DOHH2 (cell line): Measurements from ENCODE around the gene CFAP77.

ENCODE experiments used
- H3F3A ChIP-seq: fragments of 200-600 bp; sonication (generic), shearing (Covaris generic); 2 replicates; pipeline ENCODE4 v1.6.0; 2016; ENCODE audit warnings: antibody characterized with exemption, mild to moderate bottlenecking; ENCODE audit not compliant: control insufficient read depth, insufficient read depth
- H3K27ac ChIP-seq: fragments of 200-600 bp; sonication (generic); 2 replicates; pipeline ENCODE4 v1.5.1; 2014; ENCODE audit warnings: low read depth, mild to moderate bottlenecking, low read length, moderate library complexity
- H3K27me3 ChIP-seq: fragments of 200-600 bp; sonication (generic); 2 replicates; pipeline ENCODE4 v1.6.1; 2014; ENCODE audit warnings: mild to moderate bottlenecking, low read length, mixed read lengths; ENCODE audit not compliant: control insufficient read depth
- H3K36me3 ChIP-seq: fragments of 200-600 bp; sonication (generic); 2 replicates; pipeline ENCODE4 v1.6.1; 2014; ENCODE audit warnings: mild to moderate bottlenecking, low read length, moderate library complexity, mixed read lengths; ENCODE audit not compliant: control insufficient read depth
- H3K4me1 ChIP-seq: fragments of 200-600 bp; sonication (generic); 2 replicates; pipeline ENCODE4 v1.6.1; 2014; ENCODE audit warnings: mild to moderate bottlenecking, low read length, mixed read lengths; ENCODE audit not compliant: control insufficient read depth
- H3K4me2 ChIP-seq: fragments of 200-600 bp; sonication (generic); 2 replicates; pipeline ENCODE4 v1.6.0; 2014; ENCODE audit warnings: mild to moderate bottlenecking, low read length, moderate library complexity
- H3K4me3 ChIP-seq: fragments of 200-600 bp; sonication (generic); 2 replicates; pipeline ENCODE4 v1.5.1; 2014; ENCODE audit warnings: mild to moderate bottlenecking, low read length, mixed read lengths
- H3K79me2 ChIP-seq: fragments of 200-600 bp; sonication (generic); 2 replicates; pipeline ENCODE4 v1.6.1; 2014; ENCODE audit warnings: mild to moderate bottlenecking, low read length, mixed read lengths; ENCODE audit not compliant: control insufficient read depth
- H3K9me2 ChIP-seq: fragments of 200-600 bp; sonication (generic); replicated peaks from 2 replicates; pipeline ENCODE4 v1.6.1; 2014; ENCODE audit warnings: mild to moderate bottlenecking, low read length, mixed read lengths; ENCODE audit not compliant: control insufficient read depth
- H3K9me3 ChIP-seq: fragments of 200-600 bp; sonication (generic); 2 replicates; pipeline ENCODE4 v1.6.1; 2014; ENCODE audit warnings: antibody characterized with exemption, low read length, mixed read lengths; ENCODE audit not compliant: control insufficient read depth, insufficient read depth
- H4K20me1 ChIP-seq: fragments of 200-600 bp; sonication (generic); 2 replicates; pipeline ENCODE4 v1.6.0; 2014; ENCODE audit warnings: low read depth, mild to moderate bottlenecking, antibody characterized with exemption, low read length, moderate library complexity; ENCODE audit not compliant: control insufficient read depth, insufficient read depth
- CTCF ChIP-seq: fragments of 200-600 bp; sonication (generic); IDR thresholded peaks from one replicate; pipeline ENCODE4 v1.5.1; 2014; ENCODE audit warnings: antibody characterized with exemption, mild to moderate bottlenecking, low read depth, low read length; ENCODE audit not compliant: poor library complexity, severe bottlenecking
- EZH2phosphoT487 ChIP-seq: fragments of 200-600 bp; sonication (generic); IDR thresholded peaks from 2 replicates; pipeline ENCODE4 v1.6.1; 2017; ENCODE audit warnings: borderline replicate concordance, mild to moderate bottlenecking, antibody characterized with exemption, low read length, moderate library complexity, mixed read lengths

The CFAP77 gene

GRCh38 chr9:132481053-132481849 lies 71.2 kb downstream of the CFAP77 start:
- Histone ChIP-seq H3K27me3 (peaks cover 14% of the 10 kb centered on the region; the same call in 1 of the 2 replicates), H3K9me2 (no peaks in the 10 kb centered on the region)
- TF ChIP-seq EZH2phosphoT487 (no peak), CTCF (no peak)

GRCh38 chr9:132482196-132482813 lies 72.3 kb downstream of the CFAP77 start:
- Histone ChIP-seq H3K4me1 (no peaks in the 10 kb centered on the region), H3K9me2 (no peaks in the 10 kb centered on the region), H3K4me3 (no peak overlapping the region), H3K79me2 (no peaks in the 10 kb centered on the region), H3K9me3 (no peaks in the 10 kb centered on the region), H3K4me2 (no peak overlapping the region), H3F3A (no peaks in the 10 kb centered on the region), H3K36me3 (no peaks in the 10 kb centered on the region), H3K27me3 (peaks cover 23% of the 10 kb centered on the region), H3K27ac (no peak overlapping the region), H4K20me1 (no peaks in the 10 kb centered on the region)
- no peak for TF ChIP-seq CTCF
- TF ChIP-seq EZH2phosphoT487: no peak

More at GRCh38 chr9:132481053-132481849, 71.2 kb downstream of the CFAP77 start:
- Histone ChIP-seq H3K4me1 (no peaks in the 10 kb centered on the region), H4K20me1 (no peaks in the 10 kb centered on the region), H3K36me3 (no peaks in the 10 kb centered on the region), H3F3A (no peaks in the 10 kb centered on the region), H3K79me2 (no peaks in the 10 kb centered on the region), H3K4me3 (no peak overlapping the region), H3K27ac (no peak overlapping the region), H3K4me2 (no peak overlapping the region), H3K9me3 (no peaks in the 10 kb centered on the region)

- Histone ChIP-seq H3K9me2 (no peaks in the 10 kb centered on the region), H3K9me3 (no peaks in the 10 kb centered on the region), H3K4me2 (no peak overlapping the region), H3K36me3 (no peaks in the 10 kb centered on the region), H3K4me1 (no peaks in the 10 kb centered on the region), H3K27ac (no peak overlapping the region), H3K4me3 (no peak overlapping the region), H3F3A (no peaks in the 10 kb centered on the region), H3K79me2 (no peaks in the 10 kb centered on the region), H4K20me1 (no peaks in the 10 kb centered on the region), H3K27me3 (peaks cover 52% of the 10 kb centered on the region)
- TF ChIP-seq CTCF (no peak), EZH2phosphoT487 (no peak)
These were observed 75.4 kb downstream of the CFAP77 start for GRCh38 chr9:132485393-132485792.
